ENCODE data around the gene SF3B4. TPM values are rescaled to one million over a fixed set of nuclear protein-coding genes. Genes with fewer than 3 reads are reported as not detected.

SF3B4 gene
- total RNA-seq, 1 donor from 2014 or later, result 108 TPM

GRCh38 chr1:149881876-149882275 is 45.7 kb downstream of the SF3B4 start:
- no peak overlapping the region for H3K27ac Mint-ChIP-seq (ENCODE audit: unreplicated experiment)
- H3K9me3 Mint-ChIP-seq (ENCODE audit: unreplicated experiment), result no peaks in the 10 kb centered on the region
- H3K4me1 Mint-ChIP-seq (ENCODE audit: unreplicated experiment), result no peaks in the 10 kb centered on the region
- DNase-seq (ENCODE audit: low spot score), result no peak
- no peaks in the 10 kb centered on the region for H3K27me3 Mint-ChIP-seq (ENCODE audit: unreplicated experiment)
- no peak for TF ChIP-seq CTCF (IDR thresholded peaks at IDR 0.05; ENCODE audit: unreplicated experiment)
- H3K36me3 Mint-ChIP-seq (ENCODE audit: low read depth, unreplicated experiment), result no peaks in the 10 kb centered on the region
- no peak overlapping the region for H3K4me3 Mint-ChIP-seq (ENCODE audit: unreplicated experiment)

DNA sequence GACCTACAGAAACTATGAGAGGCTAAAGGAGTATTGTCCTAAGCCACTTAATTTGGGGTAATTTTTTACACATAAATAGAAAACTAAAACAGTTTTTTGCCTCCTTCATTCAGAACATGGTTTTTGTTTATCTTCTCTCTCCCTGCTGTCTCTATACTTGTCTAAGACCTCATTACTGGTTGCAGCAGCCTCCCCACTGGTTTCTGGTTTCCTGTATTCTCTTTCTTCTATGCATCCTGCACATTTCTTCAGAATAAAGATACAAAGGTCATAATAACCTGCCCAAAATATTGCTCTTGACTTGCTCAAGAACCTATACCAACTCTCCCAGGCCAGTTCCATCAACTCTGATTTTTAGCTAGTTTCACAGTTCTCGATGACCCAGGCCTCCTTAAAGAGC is 48.0 kb downstream of the SF3B4 start:
- no peaks in the 10 kb centered on the region for H3K27me3 Mint-ChIP-seq (ENCODE audit: unreplicated experiment)
- H3K4me3 Mint-ChIP-seq (ENCODE audit: unreplicated experiment), result no peak overlapping the region
- no peaks in the 10 kb centered on the region for H3K4me1 Mint-ChIP-seq (ENCODE audit: unreplicated experiment)
- DNase-seq (ENCODE audit: low spot score), result no peak
- H3K9me3 Mint-ChIP-seq (ENCODE audit: unreplicated experiment), result no peaks in the 10 kb centered on the region
- H3K27ac Mint-ChIP-seq (ENCODE audit: unreplicated experiment), result no peak overlapping the region
- TF ChIP-seq CTCF (IDR thresholded peaks at IDR 0.05; ENCODE audit: unreplicated experiment), result no peak
- no peaks in the 10 kb centered on the region for H3K36me3 Mint-ChIP-seq (ENCODE audit: low read depth, unreplicated experiment)

GRCh38 chr1:149877211-149877946 is 50.2 kb downstream of the SF3B4 start:
- Mint-ChIP-seq H3K27ac (ENCODE audit: unreplicated experiment) (no peak overlapping the region), H3K4me1 (ENCODE audit: unreplicated experiment) (no peaks in the 10 kb centered on the region), H3K36me3 (ENCODE audit: low read depth, unreplicated experiment) (no peaks in the 10 kb centered on the region), H3K27me3 (ENCODE audit: unreplicated experiment) (no peaks in the 10 kb centered on the region), H3K9me3 (ENCODE audit: unreplicated experiment) (no peaks in the 10 kb centered on the region), H3K4me3 (ENCODE audit: unreplicated experiment) (no peak overlapping the region)
- no peak for DNase-seq (ENCODE audit: low spot score)
- no peak for TF ChIP-seq CTCF (IDR thresholded peaks at IDR 0.05; ENCODE audit: unreplicated experiment)

Other genes starting within 250 kb of the SF3B4 start
- not detected for gene FCGR1A, start 145.1 kb downstream of the SF3B4 start, total RNA-seq (ENCODE audit: unreplicated experiment)
- 7.7 TPM for gene BOLA1, start 28.2 kb downstream of the SF3B4 start, total RNA-seq (ENCODE audit: unreplicated experiment)
- gene SV2A, start 10.0 kb downstream of the SF3B4 start, total RNA-seq (ENCODE audit: unreplicated experiment), result 12.7 TPM
- gene MTMR11, start 9.1 kb upstream of the SF3B4 start, total RNA-seq (ENCODE audit: unreplicated experiment), result 10.3 TPM
- 20.4 TPM for gene OTUD7B, start 82.9 kb upstream of the SF3B4 start, total RNA-seq (ENCODE audit: unreplicated experiment)
- gene VPS45, start 140.0 kb upstream of the SF3B4 start, total RNA-seq (ENCODE audit: unreplicated experiment), result 32.5 TPM
- gene PLEKHO1, start 222.1 kb upstream of the SF3B4 start, total RNA-seq (ENCODE audit: unreplicated experiment), result 71.6 TPM